Calu3 (cell line): ENCODE measurements around the gene SNAP91. TPM values are rescaled to one million over a fixed set of nuclear protein-coding genes. Genes with fewer than 3 reads are reported as not detected.
"Not testable (repeated sequence)": the region's sequence is repeated elsewhere in the genome, so short reads cannot be mapped to it uniquely, and the experiment has no call there.

Experiments used
- BruUV-seq: library from RNA; stranded (reverse); fragments of 400-500 nt; replicated peaks from 2 replicates; lab custom pipeline; 2021; lab: Mats Ljungman, UMichigan
- CTCF ChIA-PET: fragments of 300-600 bp; sonication (Branson Sonifier 250); formaldehyde crosslinking; loops from one replicate; lab custom pipeline; 2022; ENCODE audit warnings: antibody characterized with exemption; lab: Charles Lee
- DNase-seq: peaks from one replicate; pipeline ENCODE4 v3.0.0; 2022
- H3K27ac Mint-ChIP-seq: one replicate; pipeline ENCODE4 v1.8.0; 2022; ENCODE audit warnings: mixed read lengths; ENCODE audit not compliant: unreplicated experiment
- H3K27me3 Mint-ChIP-seq: one replicate; pipeline ENCODE4 v1.8.0; 2022; ENCODE audit warnings: mixed read lengths; ENCODE audit not compliant: unreplicated experiment
- H3K36me3 Mint-ChIP-seq: one replicate; pipeline ENCODE4 v1.8.0; 2022; ENCODE audit warnings: mild to moderate bottlenecking, moderate library complexity, mixed read lengths; ENCODE audit not compliant: insufficient read depth, unreplicated experiment
- H3K4me1 Mint-ChIP-seq: one replicate; pipeline ENCODE4 v1.8.0; 2022; ENCODE audit warnings: mild to moderate bottlenecking, low read depth, mixed read lengths; ENCODE audit not compliant: unreplicated experiment
- H3K4me3 Mint-ChIP-seq: one replicate; pipeline ENCODE4 v1.8.0; 2022; ENCODE audit warnings: mild to moderate bottlenecking, low read depth, moderate library complexity, mixed read lengths; ENCODE audit not compliant: unreplicated experiment
- H3K9me3 Mint-ChIP-seq: one replicate; pipeline ENCODE4 v1.8.0; 2022; ENCODE audit warnings: low read depth, mixed read lengths; ENCODE audit not compliant: unreplicated experiment
- intact Hi-C: fragments of 100-400 bp; cut with micrococcal nuclease; formaldehyde crosslinking; loops from one replicate; pipeline ENCODE4 v1.10.0; 2022; ENCODE audit not compliant: unreplicated experiment
- total RNA-seq: library from RNA; stranded (reverse); gene quantifications from 2 replicates; pipeline ENCODE4 v1.2.3, GENCODE V29; 2022
- TF ChIP-seq, protein P1 (sequence below): fragments of 200-600 bp; IDR thresholded peaks from one replicate; pipeline ENCODE4 v1.8.0; 2022; ENCODE audit warnings: antibody characterized with exemption; ENCODE audit not compliant: unreplicated experiment

Gene SNAP91
- total RNA-seq, 1 experiment from 2014 or later = not detected

DNA sequence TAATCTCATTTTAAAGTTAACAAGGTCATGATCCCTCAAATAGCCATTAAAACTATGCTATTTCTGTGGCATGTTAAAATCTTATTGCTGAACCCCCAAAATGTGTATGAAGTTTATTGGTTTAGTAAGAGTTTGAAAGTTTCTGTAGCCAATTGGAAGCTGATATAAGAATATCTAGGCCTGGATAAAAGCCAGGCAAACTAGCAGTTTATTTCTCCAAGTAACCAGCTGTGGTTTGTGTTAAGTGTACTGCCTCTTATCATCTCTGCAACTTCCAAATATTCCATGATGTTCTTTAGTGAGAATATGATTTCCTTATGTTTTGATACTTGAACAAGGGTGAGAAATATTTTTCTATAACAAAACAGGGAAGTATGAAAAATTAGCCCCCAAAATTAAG, 119.8 kb downstream of the SNAP91 start:
- Mint-ChIP-seq H3K4me1 (no peaks in the 10 kb centered on the region), H3K27ac (no peak overlapping the region), H3K36me3 (no peaks in the 10 kb centered on the region), H3K9me3 (no peaks in the 10 kb centered on the region), H3K27me3 (no peaks in the 10 kb centered on the region), H3K4me3 (no peak overlapping the region)
- CTCF ChIA-PET = no interaction called here
- TF ChIP-seq, protein P1, sequence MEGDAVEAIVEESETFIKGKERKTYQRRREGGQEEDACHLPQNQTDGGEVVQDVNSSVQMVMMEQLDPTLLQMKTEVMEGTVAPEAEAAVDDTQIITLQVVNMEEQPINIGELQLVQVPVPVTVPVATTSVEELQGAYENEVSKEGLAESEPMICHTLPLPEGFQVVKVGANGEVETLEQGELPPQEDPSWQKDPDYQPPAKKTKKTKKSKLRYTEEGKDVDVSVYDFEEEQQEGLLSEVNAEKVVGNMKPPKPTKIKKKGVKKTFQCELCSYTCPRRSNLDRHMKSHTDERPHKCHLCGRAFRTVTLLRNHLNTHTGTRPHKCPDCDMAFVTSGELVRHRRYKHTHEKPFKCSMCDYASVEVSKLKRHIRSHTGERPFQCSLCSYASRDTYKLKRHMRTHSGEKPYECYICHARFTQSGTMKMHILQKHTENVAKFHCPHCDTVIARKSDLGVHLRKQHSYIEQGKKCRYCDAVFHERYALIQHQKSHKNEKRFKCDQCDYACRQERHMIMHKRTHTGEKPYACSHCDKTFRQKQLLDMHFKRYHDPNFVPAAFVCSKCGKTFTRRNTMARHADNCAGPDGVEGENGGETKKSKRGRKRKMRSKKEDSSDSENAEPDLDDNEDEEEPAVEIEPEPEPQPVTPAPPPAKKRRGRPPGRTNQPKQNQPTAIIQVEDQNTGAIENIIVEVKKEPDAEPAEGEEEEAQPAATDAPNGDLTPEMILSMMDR = no peak
- DNase-seq = no peak
- no TSS peak for BruUV-seq
- intact Hi-C loops = no loop called here

DNA sequence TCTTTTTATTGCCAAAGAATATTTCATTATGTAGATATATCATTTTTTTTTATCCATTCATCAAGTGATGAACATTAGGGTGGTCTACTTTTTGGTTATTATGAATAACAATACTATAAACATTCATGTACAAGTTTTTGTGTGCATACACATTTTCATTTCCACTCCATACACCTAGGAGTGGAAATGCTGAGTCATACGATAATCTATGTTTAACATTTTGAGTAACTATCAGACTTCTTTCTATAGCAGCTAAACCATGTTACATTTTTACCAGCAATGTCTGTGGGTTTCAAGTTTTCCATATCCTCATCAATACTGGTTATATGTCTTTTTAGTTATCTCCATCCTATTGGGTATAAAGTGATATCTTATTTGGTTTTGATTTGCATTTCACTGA, 130.8 kb downstream of the SNAP91 start:
- H3K4me1 Mint-ChIP-seq = peaks cover 8% of the 10 kb centered on the region
- no peak for DNase-seq
- CTCF ChIA-PET = no interaction called here

DNA sequence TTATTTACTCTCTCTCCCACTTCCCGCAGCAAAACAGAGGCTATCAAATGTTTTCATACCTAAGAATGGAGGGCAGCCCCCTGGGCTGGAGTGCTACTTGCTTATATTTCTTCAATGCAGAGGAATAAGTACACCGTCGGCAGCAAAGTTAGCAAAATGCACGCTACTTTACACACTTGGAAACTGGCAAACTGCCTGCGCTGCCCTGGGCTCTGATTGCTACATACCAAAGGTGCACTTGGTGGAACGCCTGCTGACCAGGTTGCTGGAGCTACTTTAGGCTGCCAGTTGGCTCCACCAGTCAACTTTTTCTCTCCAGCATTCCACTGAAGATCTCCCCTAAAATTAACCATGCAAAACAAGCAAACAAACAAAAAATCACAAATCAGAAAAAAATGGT, 134.1 kb downstream of the SNAP91 start:
- TF ChIP-seq, protein P1 = no peak
- Mint-ChIP-seq H3K4me1 (peaks cover 4% of the 10 kb centered on the region), H3K9me3 (peaks cover 9% of the 10 kb centered on the region), H3K4me3 (no peak overlapping the region), H3K36me3 (no peaks in the 10 kb centered on the region), H3K27ac (no peak overlapping the region), H3K27me3 (peaks cover 7% of the 10 kb centered on the region)
- CTCF ChIA-PET = no interaction called here
- no TSS peak for BruUV-seq
- intact Hi-C loops = no loop called here
- no peak for DNase-seq

More for the DNA sequence above, 130.8 kb downstream of the SNAP91 start:
- Mint-ChIP-seq H3K9me3 (no peaks in the 10 kb centered on the region), H3K27me3 (no peaks in the 10 kb centered on the region), H3K27ac (no peak overlapping the region), H3K36me3 (no peaks in the 10 kb centered on the region), H3K4me3 (no peak overlapping the region)
- TF ChIP-seq, protein P1 = no peak
- intact Hi-C loops = no loop called here
- BruUV-seq = no TSS peak

DNA sequence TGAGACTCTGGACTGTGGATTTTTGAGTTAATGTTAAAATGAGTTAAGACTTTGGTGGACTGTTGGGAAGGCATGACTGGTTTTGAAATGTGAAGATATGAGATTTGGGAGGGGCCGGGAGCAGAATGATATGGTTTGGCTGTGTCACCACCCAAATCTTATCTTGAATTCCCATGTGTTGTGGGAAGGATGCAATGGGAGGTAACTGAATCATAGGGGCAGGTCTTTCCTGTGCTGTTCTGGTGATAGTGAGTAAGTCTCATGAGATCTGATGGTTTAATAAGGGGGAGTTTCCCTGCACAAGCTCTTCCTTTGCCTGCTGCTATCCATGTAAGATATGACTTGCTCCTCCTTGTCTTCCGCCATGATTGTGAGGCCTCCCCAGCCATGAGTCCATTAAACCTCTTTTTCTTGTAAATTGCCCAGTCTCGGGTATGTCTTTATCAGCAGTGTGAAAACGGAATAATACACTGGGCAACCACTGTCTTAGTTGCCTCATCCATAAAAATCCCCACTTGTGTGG, 137.2 kb downstream of the SNAP91 start:
- DNase-seq, CTCF ChIA-PET: not testable (repeated sequence)

DNA sequence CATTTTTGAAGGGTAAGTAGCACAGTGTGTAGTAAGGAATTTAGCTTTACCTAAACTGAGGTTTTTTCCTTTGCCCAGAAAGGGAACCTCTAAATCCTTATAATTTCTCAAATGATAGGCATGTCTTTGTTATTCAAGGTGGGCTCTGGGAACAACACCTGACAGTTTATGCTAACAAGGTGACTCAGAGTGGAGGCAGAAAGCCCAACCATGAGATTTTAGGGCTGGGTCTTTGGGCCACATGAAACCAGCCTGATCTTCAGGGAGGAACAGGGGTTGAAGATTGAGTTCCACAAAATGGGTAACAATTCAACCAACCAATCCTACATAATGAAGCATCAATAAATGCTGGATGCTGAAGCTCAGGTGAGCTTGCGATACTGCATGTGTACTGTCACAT, 149.9 kb downstream of the SNAP91 start:
- CTCF ChIA-PET = no interaction called here
- TF ChIP-seq, protein P1 = no peak
- H3K4me3 Mint-ChIP-seq = no peak overlapping the region

More for the DNA sequence above, 137.2 kb downstream of the SNAP91 start:
- H3K9me3 Mint-ChIP-seq, BruUV-seq, intact Hi-C loops, H3K27ac Mint-ChIP-seq, H3K4me3 Mint-ChIP-seq, H3K4me1 Mint-ChIP-seq, H3K36me3 Mint-ChIP-seq: not testable (repeated sequence)
- H3K27me3 Mint-ChIP-seq = peaks cover 12% of the 10 kb centered on the region

More for the DNA sequence above, 149.9 kb downstream of the SNAP91 start:
- intact Hi-C loops = no loop called here
- H3K36me3 Mint-ChIP-seq = no peaks in the 10 kb centered on the region
- no peak overlapping the region for H3K27ac Mint-ChIP-seq
- H3K9me3 Mint-ChIP-seq = no peaks in the 10 kb centered on the region
- no peaks in the 10 kb centered on the region for H3K27me3 Mint-ChIP-seq
- peaks cover 15% of the 10 kb centered on the region for H3K4me1 Mint-ChIP-seq
- no TSS peak for BruUV-seq
- DNase-seq = no peak
